NCI-H748 treated with DMSO at 0.1 percent for 48 hours (cell line): ENCODE measurements around the gene ENC1.

Experiments used
- DNase-seq: peaks from one replicate; lab custom pipeline; 2025; lab: John Stamatoyannopoulos, UW

ENC1 gene

GRCh38 chr5:74608736-74609601 lies 31.6 kb downstream of the ENC1 start:
- DNase-seq, result no peak

- DNase-seq, result no peak
Measured at GRCh38 chr5:74605759-74606158, 34.8 kb downstream of the ENC1 start.

- no peak for DNase-seq
Measured at GRCh38 chr5:74603376-74603775, 37.2 kb downstream of the ENC1 start.

GRCh38 chr5:74599148-74599547 lies 41.4 kb downstream of the ENC1 start:
- no peak for DNase-seq

- DNase-seq, result no peak
Measured at GRCh38 chr5:74598731-74599130, 41.8 kb downstream of the ENC1 start.

- no peak for DNase-seq
Measured at GRCh38 chr5:74596927-74597326, 43.6 kb downstream of the ENC1 start.

- DNase-seq, result no peak
Measured at GRCh38 chr5:74595143-74595925, 45.2 kb downstream of the ENC1 start.

- DNase-seq, result no peak
Measured at GRCh38 chr5:74594137-74595040, 46.1 kb downstream of the ENC1 start.

GRCh38 chr5:74589204-74590056 lies 51.1 kb downstream of the ENC1 start:
- DNase-seq, result no peak

- no peak for DNase-seq
Measured at GRCh38 chr5:74588415-74588814, 52.1 kb downstream of the ENC1 start.

- DNase-seq, result no peak
Measured at GRCh38 chr5:74587890-74588289, 52.6 kb downstream of the ENC1 start.

GRCh38 chr5:74587300-74587699 lies 53.2 kb downstream of the ENC1 start:
- no peak for DNase-seq

GRCh38 chr5:74586856-74587255 lies 53.7 kb downstream of the ENC1 start:
- DNase-seq, result no peak

GRCh38 chr5:74582853-74583252 lies 57.7 kb downstream of the ENC1 start:
- DNase-seq, result no peak

GRCh38 chr5:74581988-74582365 lies 58.6 kb downstream of the ENC1 start:
- DNase-seq, result no peak

GRCh38 chr5:74580729-74581109 lies 59.8 kb downstream of the ENC1 start:
- DNase-seq, result no peak

GRCh38 chr5:74579215-74579614 lies 61.3 kb downstream of the ENC1 start:
- no peak for DNase-seq

- DNase-seq, result no peak
Measured at GRCh38 chr5:74578356-74579044, 62.0 kb downstream of the ENC1 start.
